ENCODE data around the gene GABRP. TPM values are rescaled to one million over a fixed set of nuclear protein-coding genes. Genes with fewer than 3 reads are reported as not detected.

Gene GABRP
- total and polyA plus RNA-seq, 2 donors: 1.3 to 8.2 TPM

- WGBS: 95% methylated on average over 5 of the region's 5 CpGs
- H3K4me3 ChIP-seq (ENCODE audit: low read length in 2 of 2): no peak overlapping the region
- H3K27me3 ChIP-seq (ENCODE audit: control insufficient read depth in 2 of 2, insufficient read depth in 1 of 2, low read length in 1 of 2): no peaks in the 10 kb centered on the region
- H3K9me3 ChIP-seq (ENCODE audit: control insufficient read depth in 2 of 2, insufficient read depth in 1 of 2, low read length in 1 of 2): no peaks in the 10 kb centered on the region
- no peaks in the 10 kb centered on the region for H3K4me1 ChIP-seq (ENCODE audit: control insufficient read depth in 2 of 2, insufficient read depth in 2 of 2, low read length in 2 of 2)
- no peak overlapping the region for H3K27ac ChIP-seq (ENCODE audit: low read depth in 1 of 2, low read length in 1 of 2)
- H3K36me3 ChIP-seq (ENCODE audit: control insufficient read depth in 2 of 2, insufficient read depth in 2 of 2, low read length in 1 of 2): no peaks in the 10 kb centered on the region
- DNase-seq (ENCODE audit: low read depth in 6 of 9, low spot score in 9 of 9): no peak
Observed at GRCh38 chr5:170774831-170775230, 8.7 kb upstream of the GABRP start.

- Histone ChIP-seq H3K36me3 (ENCODE audit: control insufficient read depth in 2 of 2, insufficient read depth in 2 of 2, low read length in 1 of 2) (no peaks in the 10 kb centered on the region), H3K27me3 (ENCODE audit: control insufficient read depth in 2 of 2, insufficient read depth in 1 of 2, low read length in 1 of 2) (no peaks in the 10 kb centered on the region), H3K4me3 (ENCODE audit: low read length in 2 of 2) (no peak overlapping the region), H3K9me3 (ENCODE audit: control insufficient read depth in 2 of 2, insufficient read depth in 1 of 2, low read length in 1 of 2) (no peaks in the 10 kb centered on the region), H3K27ac (ENCODE audit: low read depth in 1 of 2, low read length in 1 of 2) (no peak overlapping the region), H3K4me1 (ENCODE audit: control insufficient read depth in 2 of 2, insufficient read depth in 2 of 2, low read length in 2 of 2) (no peaks in the 10 kb centered on the region)
- no peak for DNase-seq (ENCODE audit: low read depth in 6 of 9, low spot score in 9 of 9)
- WGBS: 93% methylated on average over 1 of the region's 1 CpG
Observed at GRCh38 chr5:170781946-170782345, 1.6 kb upstream of the GABRP start.

- no peak overlapping the region for H3K4me3 ChIP-seq (ENCODE audit: low read length in 2 of 2)
- 88% methylated on average over 6 of the region's 6 CpGs for WGBS
- no peaks in the 10 kb centered on the region for H3K36me3 ChIP-seq (ENCODE audit: control insufficient read depth in 2 of 2, insufficient read depth in 2 of 2, low read length in 1 of 2)
- H3K27ac ChIP-seq (ENCODE audit: low read depth in 1 of 2, low read length in 1 of 2): no peak overlapping the region
- H3K27me3 ChIP-seq (ENCODE audit: control insufficient read depth in 2 of 2, insufficient read depth in 1 of 2, low read length in 1 of 2): no peaks in the 10 kb centered on the region
- H3K9me3 ChIP-seq (ENCODE audit: control insufficient read depth in 2 of 2, insufficient read depth in 1 of 2, low read length in 1 of 2): no peaks in the 10 kb centered on the region
- DNase-seq (ENCODE audit: low read depth in 6 of 9, low spot score in 9 of 9): no peak
- H3K4me1 ChIP-seq (ENCODE audit: control insufficient read depth in 2 of 2, insufficient read depth in 2 of 2, low read length in 2 of 2): no peaks in the 10 kb centered on the region
Observed at GRCh38 chr5:170782438-170782837, 1.1 kb upstream of the GABRP start.

GRCh38 chr5:170785416-170785815, 1.9 kb downstream of the GABRP start:
- Histone ChIP-seq H3K4me3 (ENCODE audit: low read length in 2 of 2) (no peak overlapping the region), H3K36me3 (ENCODE audit: control insufficient read depth in 2 of 2, insufficient read depth in 2 of 2, low read length in 1 of 2) (no peaks in the 10 kb centered on the region)

GRCh38 chr5:170787216-170787615, 3.7 kb downstream of the GABRP start:
- Histone ChIP-seq H3K27ac (ENCODE audit: low read depth in 1 of 2, low read length in 1 of 2) (no peak overlapping the region), H3K27me3 (ENCODE audit: control insufficient read depth in 2 of 2, insufficient read depth in 1 of 2, low read length in 1 of 2) (peaks cover 0 to 3% of the 10 kb centered on the region in 2 donors), H3K4me3 (ENCODE audit: low read length in 2 of 2) (no peak overlapping the region), H3K4me1 (ENCODE audit: control insufficient read depth in 2 of 2, insufficient read depth in 2 of 2, low read length in 2 of 2) (no peaks in the 10 kb centered on the region), H3K9me3 (ENCODE audit: control insufficient read depth in 2 of 2, insufficient read depth in 1 of 2, low read length in 1 of 2) (no peaks in the 10 kb centered on the region), H3K36me3 (ENCODE audit: control insufficient read depth in 2 of 2, insufficient read depth in 2 of 2, low read length in 1 of 2) (no peaks in the 10 kb centered on the region)
- DNase-seq (ENCODE audit: low read depth in 6 of 9, low spot score in 9 of 9): no peak
- 95% methylated on average over 5 of the region's 5 CpGs for WGBS

More at GRCh38 chr5:170785416-170785815, 1.9 kb downstream of the GABRP start:
- DNase-seq (ENCODE audit: low read depth in 6 of 9, low spot score in 9 of 9): no peak
- no peaks in the 10 kb centered on the region for H3K27me3 ChIP-seq (ENCODE audit: control insufficient read depth in 2 of 2, insufficient read depth in 1 of 2, low read length in 1 of 2)
- no peaks in the 10 kb centered on the region for H3K9me3 ChIP-seq (ENCODE audit: control insufficient read depth in 2 of 2, insufficient read depth in 1 of 2, low read length in 1 of 2)
- H3K27ac ChIP-seq (ENCODE audit: low read depth in 1 of 2, low read length in 1 of 2): no peak overlapping the region
- 79% methylated on average over 3 of the region's 3 CpGs for WGBS
- H3K4me1 ChIP-seq (ENCODE audit: control insufficient read depth in 2 of 2, insufficient read depth in 2 of 2, low read length in 2 of 2): no peaks in the 10 kb centered on the region

- H3K27me3 ChIP-seq (ENCODE audit: control insufficient read depth in 2 of 2, insufficient read depth in 1 of 2, low read length in 1 of 2): peaks cover 0 to 3% of the 10 kb centered on the region in 2 donors
- 86% methylated on average over 11 of the region's 11 CpGs for WGBS
- no peaks in the 10 kb centered on the region for H3K36me3 ChIP-seq (ENCODE audit: control insufficient read depth in 2 of 2, insufficient read depth in 2 of 2, low read length in 1 of 2)
- H3K27ac ChIP-seq (ENCODE audit: low read depth in 1 of 2, low read length in 1 of 2): no peak overlapping the region
- no peaks in the 10 kb centered on the region for H3K9me3 ChIP-seq (ENCODE audit: control insufficient read depth in 2 of 2, insufficient read depth in 1 of 2, low read length in 1 of 2)
- no peak overlapping the region for H3K4me3 ChIP-seq (ENCODE audit: low read length in 2 of 2)
- no peaks in the 10 kb centered on the region for H3K4me1 ChIP-seq (ENCODE audit: control insufficient read depth in 2 of 2, insufficient read depth in 2 of 2, low read length in 2 of 2)
- DNase-seq (ENCODE audit: low read depth in 6 of 9, low spot score in 9 of 9): no peak
Observed at GRCh38 chr5:170788626-170789304, 5.2 kb downstream of the GABRP start.

- H3K4me1 ChIP-seq (ENCODE audit: control insufficient read depth in 2 of 2, insufficient read depth in 2 of 2, low read length in 2 of 2): no peaks in the 10 kb centered on the region
- DNase-seq (ENCODE audit: low read depth in 6 of 9, low spot score in 9 of 9): peak in 3 of 9 donors; percentile 3 to 24 (median 17)
Observed at GRCh38 chr5:170791325-170791954, 7.9 kb downstream of the GABRP start.

GRCh38 chr5:170792878-170793277, 9.4 kb downstream of the GABRP start:
- H3K4me3 ChIP-seq (ENCODE audit: low read length in 2 of 2): no peak overlapping the region
- no peaks in the 10 kb centered on the region for H3K9me3 ChIP-seq (ENCODE audit: control insufficient read depth in 2 of 2, insufficient read depth in 1 of 2, low read length in 1 of 2)
- DNase-seq (ENCODE audit: low read depth in 6 of 9, low spot score in 9 of 9): no peak
- no peaks in the 10 kb centered on the region for H3K36me3 ChIP-seq (ENCODE audit: control insufficient read depth in 2 of 2, insufficient read depth in 2 of 2, low read length in 1 of 2)
- H3K4me1 ChIP-seq (ENCODE audit: control insufficient read depth in 2 of 2, insufficient read depth in 2 of 2, low read length in 2 of 2): no peaks in the 10 kb centered on the region
- WGBS: 95% methylated on average over 8 of the region's 8 CpGs
- peaks cover 0 to 3% of the 10 kb centered on the region in 2 donors for H3K27me3 ChIP-seq (ENCODE audit: control insufficient read depth in 2 of 2, insufficient read depth in 1 of 2, low read length in 1 of 2)
- no peak overlapping the region for H3K27ac ChIP-seq (ENCODE audit: low read depth in 1 of 2, low read length in 1 of 2)

More at GRCh38 chr5:170791325-170791954, 7.9 kb downstream of the GABRP start:
- 48% methylated on average over 7 of the region's 7 CpGs for WGBS
- no peak overlapping the region for H3K4me3 ChIP-seq (ENCODE audit: low read length in 2 of 2)
- no peak overlapping the region for H3K27ac ChIP-seq (ENCODE audit: low read depth in 1 of 2, low read length in 1 of 2)
- H3K36me3 ChIP-seq (ENCODE audit: control insufficient read depth in 2 of 2, insufficient read depth in 2 of 2, low read length in 1 of 2): no peaks in the 10 kb centered on the region
- H3K9me3 ChIP-seq (ENCODE audit: control insufficient read depth in 2 of 2, insufficient read depth in 1 of 2, low read length in 1 of 2): no peaks in the 10 kb centered on the region
- H3K27me3 ChIP-seq (ENCODE audit: control insufficient read depth in 2 of 2, insufficient read depth in 1 of 2, low read length in 1 of 2): peaks cover 0 to 3% of the 10 kb centered on the region in 2 donors

GRCh38 chr5:170795154-170795553, 11.6 kb downstream of the GABRP start:
- WGBS: 97% methylated on average over 10 of the region's 10 CpGs

More at GRCh38 chr5:170795154-170795553, 11.6 kb downstream of the GABRP start:
- Histone ChIP-seq H3K27ac (ENCODE audit: low read depth in 1 of 2, low read length in 1 of 2) (no peak overlapping the region), H3K36me3 (ENCODE audit: control insufficient read depth in 2 of 2, insufficient read depth in 2 of 2, low read length in 1 of 2) (no peaks in the 10 kb centered on the region), H3K9me3 (ENCODE audit: control insufficient read depth in 2 of 2, insufficient read depth in 1 of 2, low read length in 1 of 2) (no peaks in the 10 kb centered on the region), H3K27me3 (ENCODE audit: control insufficient read depth in 2 of 2, insufficient read depth in 1 of 2, low read length in 1 of 2) (peaks cover 0 to 3% of the 10 kb centered on the region in 2 donors), H3K4me1 (ENCODE audit: control insufficient read depth in 2 of 2, insufficient read depth in 2 of 2, low read length in 2 of 2) (no peaks in the 10 kb centered on the region), H3K4me3 (ENCODE audit: low read length in 2 of 2) (no peak overlapping the region)
- DNase-seq (ENCODE audit: low read depth in 6 of 9, low spot score in 9 of 9): no peak
